DMS114 treated with DMSO at 0.1 percent for 48 hours (cell line): ENCODE data around the gene GALNT10.

Experiments
- DNase-seq: peaks from one replicate; lab custom pipeline; 2025; ENCODE audit not compliant: unreplicated experiment; lab: John Stamatoyannopoulos, UW

The GALNT10 gene

DNA sequence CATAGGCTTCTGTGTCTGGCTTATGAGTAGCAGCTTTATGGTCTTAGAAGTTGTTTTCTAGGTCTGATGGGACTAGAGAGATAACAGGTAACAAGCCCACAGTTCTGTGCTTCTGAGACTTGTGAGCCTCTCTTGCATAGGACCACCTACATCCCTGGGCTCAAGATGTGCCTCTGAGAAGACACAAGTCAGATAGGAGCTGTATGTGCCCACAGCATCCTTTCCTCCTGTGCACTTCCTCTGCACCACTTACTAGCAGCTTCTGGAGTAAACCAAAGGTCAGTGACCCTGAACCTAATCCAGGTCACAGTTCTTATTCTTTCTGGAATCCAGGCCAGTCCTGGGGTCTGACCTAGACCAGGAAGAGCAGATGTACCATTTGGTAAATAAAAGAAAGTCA lies 40.0 kb downstream of the GALNT10 start:
- DNase-seq, result no peak

DNA sequence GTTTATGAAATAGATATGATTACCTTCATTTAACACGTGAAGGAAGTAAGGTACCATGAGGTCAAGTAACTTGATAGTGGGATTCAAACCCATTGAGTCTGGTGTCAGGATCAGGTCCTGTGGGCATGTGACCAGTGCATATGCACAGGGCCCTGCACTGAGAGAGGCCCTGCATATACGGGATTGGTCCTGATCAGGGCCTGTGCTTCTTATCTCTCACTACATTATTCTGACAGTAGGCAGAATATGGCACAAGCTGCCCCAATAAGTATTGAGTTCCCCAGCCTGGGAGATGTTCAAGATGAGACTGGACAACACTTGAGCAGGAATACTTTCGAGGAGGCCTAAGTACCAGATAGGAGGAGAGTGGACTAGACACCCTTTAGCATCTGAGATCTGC lies 44.0 kb downstream of the GALNT10 start:
- no peak for DNase-seq

DNA sequence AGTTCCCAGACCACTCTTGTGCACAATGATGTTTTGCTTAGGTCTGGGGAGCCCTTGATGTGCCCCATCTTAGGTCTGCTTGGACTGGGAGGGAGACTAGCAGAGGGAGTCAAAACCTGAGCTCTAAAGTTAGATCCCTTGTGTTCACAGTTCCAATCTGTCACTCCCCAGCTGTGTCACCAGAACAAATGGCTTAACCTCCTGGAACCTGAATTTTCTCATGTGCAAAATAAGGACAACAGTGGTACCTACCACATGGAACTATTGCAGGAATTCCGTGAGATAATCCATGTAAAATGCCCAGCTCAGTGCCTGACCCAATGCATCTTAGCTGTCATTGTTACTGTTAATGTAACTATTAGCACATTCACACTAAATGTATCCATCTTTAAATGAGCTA lies 45.5 kb downstream of the GALNT10 start:
- DNase-seq, result no peak

DNA sequence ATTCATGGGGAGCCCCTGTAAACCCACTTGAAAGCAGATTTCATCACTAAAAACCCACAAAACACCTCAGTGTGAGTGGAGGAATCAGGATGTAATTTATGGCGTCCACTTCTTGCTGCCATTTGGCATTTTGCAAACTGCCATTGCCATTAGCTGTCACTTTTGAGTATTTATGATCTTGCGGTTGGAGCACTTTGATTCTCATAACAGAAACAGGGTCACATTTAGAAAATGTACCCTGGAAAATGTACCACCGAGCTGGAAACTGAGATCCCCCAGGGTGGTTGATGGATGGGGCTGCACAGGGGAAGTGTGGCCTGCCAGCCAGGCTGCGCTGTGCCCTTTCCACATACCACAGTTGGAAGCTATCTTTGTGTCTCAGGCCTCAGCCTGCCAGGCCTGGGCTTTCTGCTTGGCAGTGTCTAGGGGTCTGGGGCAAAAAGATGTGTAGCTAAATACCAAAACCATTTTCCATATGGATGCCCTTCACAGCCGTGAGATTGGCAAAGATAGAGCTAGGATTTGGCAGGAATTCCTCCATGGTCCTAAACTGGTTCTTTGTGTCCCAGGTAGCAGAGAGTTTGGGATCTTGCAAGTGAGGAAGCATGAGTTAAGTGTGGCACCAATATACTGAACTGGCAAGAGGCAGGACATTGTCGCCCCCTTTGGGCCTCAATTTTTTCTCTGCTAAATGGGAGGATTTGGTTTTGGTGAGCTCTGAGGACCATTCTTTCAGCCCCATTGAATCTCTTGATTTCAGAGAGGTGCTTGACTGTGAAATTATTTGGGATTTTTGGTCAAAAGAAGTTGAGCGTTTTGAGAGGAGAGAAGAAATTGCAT lies 46.2 kb downstream of the GALNT10 start:
- DNase-seq, result no peak

DNA sequence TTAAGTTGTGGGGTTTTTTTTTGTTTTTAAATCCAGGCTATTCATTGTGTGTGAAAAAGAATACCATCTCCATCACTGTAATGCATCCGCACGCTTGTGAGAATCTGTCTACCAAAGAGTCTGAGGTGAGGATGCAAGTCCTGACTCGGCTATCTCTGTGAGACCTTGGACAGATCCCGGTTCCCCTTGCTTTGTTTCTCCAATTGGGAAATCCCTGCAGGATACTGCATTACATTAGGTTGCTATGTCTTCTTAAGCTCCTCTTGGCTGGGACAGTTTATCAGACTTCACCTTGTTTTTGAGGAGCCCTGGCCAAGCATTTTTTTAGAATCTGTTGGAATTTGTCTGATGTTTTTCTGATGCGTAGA lies 46.8 kb downstream of the GALNT10 start:
- no peak for DNase-seq

DNA sequence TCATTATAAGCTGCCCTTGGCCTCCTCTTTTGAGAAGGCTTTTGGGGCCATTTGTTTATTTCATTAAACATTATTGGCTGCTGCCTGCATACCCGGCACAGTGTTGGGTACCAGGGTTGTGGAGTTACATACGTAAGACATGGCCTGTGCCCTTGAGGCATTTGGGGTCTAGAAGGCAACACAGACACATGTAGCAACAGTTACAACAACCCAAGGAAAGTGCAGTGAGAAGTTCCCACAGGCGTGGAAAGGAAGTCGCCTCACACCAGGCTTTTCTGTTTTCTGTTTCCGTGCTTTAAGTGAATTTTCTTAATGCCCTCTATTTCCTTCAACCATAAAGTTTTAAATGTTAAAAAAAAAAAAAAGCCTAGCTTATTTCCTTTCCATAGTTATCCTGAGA lies 47.4 kb downstream of the GALNT10 start:
- no peak for DNase-seq

DNA sequence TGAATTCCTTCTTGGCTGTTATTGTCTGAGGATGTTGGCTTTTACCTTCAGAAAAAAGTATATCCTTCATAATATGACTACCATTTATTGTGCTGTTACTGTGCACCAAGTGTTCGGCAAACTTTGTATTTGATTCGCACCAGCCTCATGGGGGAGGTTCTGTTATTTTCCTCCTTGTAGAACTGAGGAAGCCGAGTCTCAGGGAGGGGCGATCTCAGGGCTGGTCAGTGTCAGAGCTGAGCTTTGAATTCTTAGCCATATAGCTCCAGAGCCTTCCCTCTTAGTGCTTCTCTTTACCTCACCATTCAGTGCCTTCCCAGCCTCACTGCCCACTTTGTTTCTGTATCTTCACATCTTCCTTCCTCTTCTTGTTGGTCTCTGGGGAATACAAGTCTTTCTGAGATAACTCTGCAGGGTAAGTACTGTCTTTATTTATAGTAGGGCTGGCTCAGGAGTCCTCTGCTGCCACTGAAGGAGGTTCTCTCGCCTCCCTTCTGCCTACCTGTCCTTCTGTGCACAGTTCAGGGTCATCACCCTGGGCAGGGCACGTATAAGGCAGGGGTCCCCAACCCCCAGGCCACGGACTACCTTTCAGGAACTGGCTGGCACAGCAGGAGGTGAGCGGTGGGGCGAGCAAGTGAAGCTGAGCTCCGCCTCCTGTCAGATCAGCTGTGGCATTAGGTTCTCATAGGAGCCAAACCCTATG lies 48.4 kb downstream of the GALNT10 start:
- no peak for DNase-seq

DNA sequence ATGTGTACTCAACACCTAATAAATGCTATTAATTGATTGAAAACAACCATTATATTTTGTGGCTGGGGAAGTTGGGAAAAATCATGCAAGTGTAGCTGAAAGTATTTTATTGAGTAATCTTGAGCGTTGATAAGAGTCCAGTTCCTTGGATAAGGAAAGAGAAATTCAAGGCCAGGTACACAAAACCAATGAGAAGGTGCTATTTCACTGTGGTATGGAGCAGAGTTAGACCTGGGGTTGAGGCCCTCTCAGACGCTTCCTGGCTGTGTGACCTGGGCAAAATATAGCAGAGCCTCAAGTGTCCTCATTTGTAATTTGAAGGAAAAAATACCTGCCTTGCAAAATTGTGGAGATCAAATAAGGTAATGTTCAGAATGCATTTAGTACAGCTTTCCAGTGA lies 50.1 kb downstream of the GALNT10 start:
- DNase-seq, result no peak

DNA sequence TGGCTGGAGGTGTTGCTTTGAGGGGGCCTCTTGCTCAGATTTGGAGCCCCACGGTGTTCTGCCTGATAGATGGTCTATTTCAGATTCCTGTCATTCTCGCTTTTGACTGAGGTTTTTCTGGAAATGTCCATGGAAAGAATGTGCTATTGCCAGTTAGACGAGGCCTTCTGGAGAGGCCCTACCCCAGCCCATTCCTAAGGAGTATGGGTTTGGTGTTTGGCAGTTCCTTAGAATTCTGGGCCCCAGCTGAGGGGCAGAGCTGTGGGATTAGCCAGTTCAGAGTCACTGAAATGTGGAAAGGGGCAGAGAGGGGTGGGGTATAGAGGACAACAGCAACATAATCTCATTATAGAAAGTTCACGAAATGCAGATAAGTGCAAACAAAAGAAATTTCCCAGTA lies 50.5 kb downstream of the GALNT10 start:
- DNase-seq, result no peak

DNA sequence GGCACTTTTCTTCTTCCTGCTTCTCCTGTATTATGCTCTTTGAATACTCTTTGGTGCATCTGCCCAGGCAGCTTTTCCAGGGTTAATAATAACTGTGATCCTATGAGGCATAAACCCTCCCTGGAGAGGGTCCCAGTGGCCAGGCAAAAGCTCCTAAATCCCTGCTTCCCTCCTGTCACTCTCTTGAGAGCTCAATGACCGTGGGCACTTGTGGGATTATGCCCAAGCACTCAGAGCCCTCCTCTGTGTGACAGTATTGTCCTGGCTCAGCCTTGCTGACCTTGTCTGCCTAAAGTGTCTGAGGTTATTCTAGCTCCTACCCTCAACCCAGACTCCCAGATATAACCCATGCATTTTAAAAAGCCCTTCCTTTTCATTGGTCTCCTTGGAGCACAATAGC lies 51.9 kb downstream of the GALNT10 start:
- no peak for DNase-seq

DNA sequence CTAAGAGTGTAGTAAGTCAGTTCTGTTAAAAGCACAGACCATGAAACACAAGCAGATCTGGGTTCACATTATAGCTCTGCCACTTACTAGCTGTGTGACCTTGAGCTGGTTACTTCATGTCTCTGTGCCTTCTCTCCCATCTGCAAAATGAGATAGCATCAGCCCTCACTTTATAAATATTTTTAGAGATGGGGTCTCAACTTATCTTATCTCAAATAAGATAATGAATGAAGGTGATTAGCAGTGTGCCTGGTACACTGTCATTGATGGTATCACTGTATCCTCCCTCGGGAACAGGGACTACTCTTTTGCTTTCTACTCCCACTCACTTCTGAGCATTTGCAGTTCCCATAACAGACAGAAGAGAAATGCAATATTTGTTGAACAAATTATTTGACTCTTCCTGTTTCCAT lies 52.4 kb downstream of the GALNT10 start:
- DNase-seq, result no peak

DNA sequence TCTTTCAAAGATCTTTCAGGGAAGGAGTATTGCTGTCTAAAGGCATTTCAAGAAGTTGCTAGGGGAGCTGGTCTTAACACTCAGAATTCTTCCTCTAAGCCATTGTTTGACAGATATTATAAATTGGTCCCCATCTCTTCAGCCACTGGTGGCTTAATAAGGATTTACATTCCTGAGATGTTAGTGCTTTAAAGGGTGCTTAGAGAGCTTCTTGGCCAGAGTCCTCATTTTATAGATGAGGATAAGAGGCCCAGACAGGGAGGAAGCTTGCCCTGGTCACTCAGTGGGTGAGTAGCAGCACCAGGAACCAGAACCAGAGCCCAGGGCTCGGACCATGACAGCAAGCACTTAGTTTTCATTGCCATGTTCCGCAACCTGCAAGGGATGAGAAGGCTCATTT lies 53.2 kb downstream of the GALNT10 start:
- DNase-seq, result no peak

DNA sequence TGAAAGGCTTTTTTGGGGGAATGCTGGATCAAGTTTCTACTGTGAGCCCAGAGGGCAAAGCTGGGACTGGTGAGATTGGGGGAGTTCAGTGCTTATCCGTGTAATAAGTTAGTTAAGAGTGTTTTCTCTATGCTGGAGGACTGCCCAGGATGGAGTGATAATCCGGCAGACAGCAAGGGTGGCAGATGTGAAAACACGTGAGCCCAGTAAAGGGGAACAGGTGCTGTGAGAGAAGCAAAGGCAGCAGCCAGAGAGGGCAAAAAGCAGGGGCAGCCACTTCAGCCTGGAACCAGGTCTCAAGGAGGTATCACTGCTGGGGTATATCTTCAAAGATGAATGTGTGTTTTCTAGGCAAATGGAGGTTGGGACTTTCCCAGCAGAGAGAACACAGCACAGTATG lies 53.9 kb downstream of the GALNT10 start:
- DNase-seq, result no peak

DNA sequence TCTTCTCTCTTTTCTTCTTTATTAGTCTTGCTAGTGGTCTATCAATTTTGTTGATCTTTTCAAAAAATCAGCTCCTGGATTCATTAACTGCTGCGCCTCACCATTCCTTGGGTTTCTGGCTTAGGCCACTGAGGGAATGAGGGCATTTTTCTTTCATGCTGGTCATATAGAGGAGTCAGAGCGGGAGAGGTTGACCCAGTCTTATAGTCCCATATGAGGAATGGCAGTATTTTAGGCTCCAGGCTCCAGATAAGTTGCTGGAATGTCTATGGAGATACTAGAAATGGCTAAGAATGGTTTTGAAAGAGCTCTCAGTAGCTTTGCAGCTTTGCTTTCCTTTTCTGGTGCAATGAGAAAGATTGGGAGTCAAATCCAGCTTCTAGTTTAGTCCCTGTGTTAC lies 58.2 kb downstream of the GALNT10 start:
- DNase-seq, result no peak

DNA sequence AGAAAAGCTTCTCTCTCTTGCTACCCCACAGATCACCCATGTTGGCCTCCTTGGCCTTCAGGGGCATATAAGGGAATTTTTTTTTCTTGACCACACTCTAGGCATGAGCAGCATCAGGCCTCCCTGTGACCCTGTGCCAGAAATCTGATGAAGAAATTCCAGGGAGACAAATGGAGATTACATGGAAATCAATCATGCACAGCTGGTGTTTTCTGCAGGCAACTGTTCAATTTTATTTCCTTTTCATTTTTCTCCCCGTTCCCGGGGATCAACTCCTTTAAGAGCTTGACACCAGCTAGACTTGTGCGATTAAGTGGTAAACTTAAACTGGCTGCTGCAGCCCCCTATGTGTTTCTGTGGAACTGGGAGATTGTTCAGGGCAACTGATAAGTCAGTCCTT lies 59.3 kb downstream of the GALNT10 start:
- no peak for DNase-seq

DNA sequence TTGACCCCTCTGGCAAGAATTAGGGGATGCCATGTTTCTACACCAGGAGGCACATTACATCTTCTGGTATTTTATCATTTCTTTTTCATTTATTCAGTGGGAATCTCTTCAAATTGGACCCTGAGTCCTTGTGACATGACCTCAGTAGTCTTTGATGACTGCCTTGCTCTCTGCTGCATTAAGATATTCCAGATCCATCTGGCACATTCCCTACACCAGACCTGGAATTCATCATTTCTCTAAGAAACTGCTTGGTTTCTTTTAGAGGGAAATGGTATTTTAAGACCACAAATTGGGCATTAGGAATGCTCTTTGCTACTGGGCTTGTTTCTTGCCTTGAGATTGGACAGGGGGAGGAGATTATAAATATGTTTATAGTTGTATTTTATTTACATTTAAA lies 61.0 kb downstream of the GALNT10 start:
- DNase-seq, result no peak

DNA sequence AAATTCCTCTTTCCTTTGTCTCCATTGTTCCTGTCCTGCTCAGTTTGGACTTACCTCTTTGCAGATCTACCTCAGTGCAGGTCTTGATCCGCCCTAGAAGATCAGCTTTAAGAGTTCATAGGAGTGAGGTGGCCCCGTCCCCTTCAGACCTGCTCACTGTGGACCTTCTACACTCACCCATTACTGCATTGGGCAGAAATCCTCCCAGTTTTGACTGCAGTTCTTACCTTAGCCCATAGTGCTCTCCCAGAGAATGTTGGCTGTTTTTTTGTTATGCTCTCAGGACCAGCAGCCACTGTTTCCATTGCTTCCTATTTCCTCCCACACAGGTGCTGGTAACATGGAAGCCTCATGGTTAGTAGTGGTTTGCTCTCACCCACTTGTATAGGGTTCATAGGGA lies 63.3 kb downstream of the GALNT10 start:
- no peak for DNase-seq

DNA sequence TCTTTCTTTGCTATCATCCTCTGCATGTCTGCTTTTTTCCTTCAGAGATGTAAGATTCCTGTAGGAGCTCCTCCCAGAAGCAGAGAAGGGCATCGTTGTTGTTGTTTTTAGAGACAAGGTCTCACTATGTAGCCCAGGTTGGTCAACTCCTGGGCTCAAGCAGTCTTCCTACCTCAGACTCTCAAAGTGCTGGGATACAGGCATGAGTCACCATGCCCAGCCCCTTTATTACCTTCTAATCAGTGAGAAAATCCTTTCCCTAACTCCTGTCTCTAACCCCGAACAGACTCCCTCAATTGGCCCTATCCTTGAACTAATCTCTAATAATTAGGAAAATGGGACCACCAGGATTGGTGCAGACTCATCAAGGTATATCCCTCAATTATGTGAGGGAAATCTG lies 64.4 kb downstream of the GALNT10 start:
- DNase-seq, result no peak

DNA sequence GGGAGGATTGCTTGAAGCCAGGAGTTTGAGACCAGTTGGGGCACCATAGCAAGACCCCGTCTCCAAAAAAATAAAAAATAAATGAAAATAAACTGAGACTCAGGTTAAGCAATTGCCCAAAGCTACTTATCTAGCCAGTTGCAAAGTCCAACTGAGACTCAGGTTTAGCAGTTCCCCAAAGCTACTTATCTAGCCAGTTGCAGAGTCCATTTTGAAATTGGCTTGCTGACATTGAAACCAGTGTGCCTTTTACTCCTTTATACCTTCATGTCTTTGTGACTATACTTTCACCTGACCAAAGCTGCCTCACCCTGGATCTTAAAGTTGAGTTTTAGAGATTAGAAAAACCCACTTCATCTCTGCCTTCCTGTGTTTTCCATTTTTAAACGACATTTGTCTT lies 66.5 kb downstream of the GALNT10 start:
- no peak for DNase-seq

DNA sequence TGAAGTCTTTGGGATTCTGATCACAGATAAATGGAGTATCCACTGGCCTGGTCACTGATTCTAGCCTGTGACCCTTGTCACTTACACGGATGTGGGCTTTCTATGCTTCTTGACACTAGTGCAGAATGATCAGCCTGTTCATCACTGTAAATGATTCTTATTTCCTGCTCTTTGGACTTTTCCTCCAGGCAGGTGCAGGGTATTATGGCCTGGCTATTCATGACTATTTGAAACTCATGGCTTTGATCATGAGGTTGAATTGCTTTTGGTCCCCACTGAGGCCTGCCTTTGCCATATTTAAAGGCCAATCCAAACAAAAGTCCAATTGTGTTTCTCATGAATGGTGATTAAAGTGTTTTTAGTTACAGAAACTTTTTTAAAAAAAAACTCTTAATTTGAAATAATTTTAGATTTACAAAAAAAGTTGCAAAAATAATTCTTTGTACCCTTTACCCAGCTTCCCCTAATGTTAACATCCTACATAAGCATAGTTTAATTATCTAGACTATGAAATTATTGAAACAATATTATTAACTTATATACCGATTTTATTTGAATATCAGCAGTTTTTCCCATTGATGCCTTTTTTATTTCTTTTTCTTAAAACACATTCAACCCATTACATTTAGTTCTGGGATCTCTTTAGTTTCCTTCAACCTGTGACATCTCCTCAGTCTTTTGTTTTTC lies 68.1 kb downstream of the GALNT10 start:
- DNase-seq, result no peak

DNA sequence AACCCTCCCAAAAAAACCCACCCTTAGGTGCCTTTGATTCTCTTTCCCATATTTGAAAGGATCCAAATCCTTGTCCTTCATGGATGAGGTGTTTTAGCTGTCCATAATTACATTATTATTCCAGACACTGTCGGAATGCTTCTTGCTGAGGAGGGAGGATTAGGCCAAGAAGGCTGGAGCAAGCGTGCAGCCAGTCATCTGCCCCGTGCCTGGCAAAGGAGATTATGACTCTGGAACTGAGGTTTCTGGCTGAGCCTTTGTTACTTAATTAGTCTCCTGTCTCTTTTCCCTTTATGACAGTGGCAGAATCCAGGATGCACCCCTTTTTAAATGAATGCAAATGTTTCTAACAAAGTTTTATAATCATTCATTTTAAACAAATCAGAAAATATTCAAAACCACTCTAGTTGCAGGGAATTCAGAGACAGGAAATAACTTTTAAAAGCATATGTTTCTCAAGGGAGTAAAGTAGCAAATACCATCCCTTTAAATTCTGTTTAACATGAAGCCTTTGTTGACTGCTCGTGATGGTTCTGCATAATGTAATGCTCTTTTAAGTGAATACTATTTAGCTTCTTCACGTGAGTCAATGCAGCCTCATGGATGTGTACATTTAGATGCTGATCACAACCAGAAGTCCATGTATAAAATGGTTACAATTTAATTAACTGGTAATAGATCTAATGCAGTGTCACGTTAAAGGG lies 69.8 kb downstream of the GALNT10 start:
- no peak for DNase-seq

DNA sequence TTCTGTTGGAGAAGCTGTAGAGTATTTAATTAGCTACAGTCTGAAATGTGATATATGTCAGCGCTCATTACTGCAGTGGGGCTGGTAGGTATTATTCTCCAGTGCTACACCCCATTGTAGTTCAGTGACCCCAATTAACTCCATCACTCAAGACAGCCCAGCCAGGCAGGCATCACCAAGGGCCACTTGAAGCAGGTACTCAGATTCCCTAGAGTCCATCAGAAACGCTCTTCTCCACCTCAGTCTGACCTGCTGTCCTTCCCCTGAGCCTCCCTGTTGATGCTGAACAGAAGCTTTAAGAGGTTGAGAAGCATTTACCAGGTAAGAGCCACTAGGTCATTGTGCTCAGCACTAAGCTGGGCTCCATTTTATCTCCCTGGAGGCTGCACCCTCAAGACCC lies 71.8 kb downstream of the GALNT10 start:
- no peak for DNase-seq
